HUES6 (cell line): ENCODE measurements around the gene PICK1.

Source experiments
- H3K27ac ChIP-seq: 2 replicates; pipeline ENCODE4 v1.7.0; 2013; ENCODE audit warnings: low read depth, mild to moderate bottlenecking, low read length, inconsistent platforms
- H3K27me3 ChIP-seq: 2 replicates; pipeline ENCODE4 v1.6.1; 2013; ENCODE audit warnings: low read length; ENCODE audit not compliant: control insufficient read depth, insufficient read depth
- H3K36me3 ChIP-seq: 2 replicates; pipeline ENCODE4 v1.6.1; 2013; ENCODE audit warnings: low read length; ENCODE audit not compliant: control insufficient read depth, insufficient read depth
- H3K4me1 ChIP-seq: 2 replicates; pipeline ENCODE4 v1.6.1; 2013; ENCODE audit warnings: low read length; ENCODE audit not compliant: control insufficient read depth, insufficient read depth
- H3K4me3 ChIP-seq: 2 replicates; pipeline ENCODE4 v1.5.1; 2013; ENCODE audit warnings: low read depth, low read length
- H3K9ac ChIP-seq: one replicate; pipeline ENCODE4 v1.6.1; 2013; ENCODE audit warnings: mild to moderate bottlenecking, low read length
- H3K9me3 ChIP-seq: 2 replicates; pipeline ENCODE4 v1.6.1; 2013; ENCODE audit warnings: low read depth, low read length; ENCODE audit not compliant: control insufficient read depth, insufficient read depth

Gene PICK1

DNA sequence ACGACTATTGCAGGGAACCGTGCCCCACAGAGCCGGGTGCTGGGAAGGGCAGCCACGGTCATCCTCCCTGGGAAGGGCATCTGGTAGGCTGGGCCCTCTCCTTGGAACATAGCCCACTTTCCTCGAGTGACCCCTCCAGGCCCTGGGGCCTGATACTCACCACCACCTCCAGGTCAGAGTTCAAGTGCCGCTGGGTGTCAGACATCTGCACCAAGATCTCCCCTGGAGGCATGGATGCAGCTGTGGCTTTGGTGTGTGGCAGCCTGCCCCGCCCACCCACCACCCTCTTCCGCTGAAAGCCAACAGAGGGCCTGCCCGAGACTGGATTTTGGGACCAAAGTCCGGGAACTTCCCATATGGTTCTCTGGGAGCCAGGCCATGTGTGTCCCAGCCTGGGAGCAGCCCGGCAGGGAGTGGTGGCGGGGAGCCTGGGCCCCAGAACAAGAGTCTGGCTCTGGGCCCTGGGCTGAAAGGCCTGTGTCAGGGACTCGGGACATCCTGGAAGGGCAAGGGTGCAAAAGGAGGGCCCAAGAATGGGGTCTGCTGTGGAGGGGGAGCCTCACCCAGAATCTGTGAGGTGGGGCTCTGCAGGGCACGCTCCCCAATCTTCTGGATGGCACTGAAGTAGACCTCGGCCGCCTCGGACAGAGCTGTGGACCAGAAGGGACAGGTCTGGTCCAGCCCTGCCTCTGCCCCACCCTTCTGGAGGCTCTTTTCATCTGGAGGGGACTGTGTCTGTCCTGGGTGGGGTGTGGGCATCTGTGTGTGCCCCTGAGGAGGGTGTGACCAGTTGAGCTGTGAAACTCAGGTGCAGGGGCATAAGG is 50.7 kb downstream of the PICK1 start:
- Histone ChIP-seq H3K4me1 (peaks cover 10% of the 10 kb centered on the region; the same call in 1 of the 2 replicates), H3K27me3 (peaks cover 4% of the 10 kb centered on the region), H3K4me3 (no peak overlapping the region), H3K9me3 (no peaks in the 10 kb centered on the region), H3K27ac (no peak overlapping the region), H3K36me3 (peaks cover 3% of the 10 kb centered on the region; the same call in 1 of the 2 replicates), H3K9ac (no peak overlapping the region)

DNA sequence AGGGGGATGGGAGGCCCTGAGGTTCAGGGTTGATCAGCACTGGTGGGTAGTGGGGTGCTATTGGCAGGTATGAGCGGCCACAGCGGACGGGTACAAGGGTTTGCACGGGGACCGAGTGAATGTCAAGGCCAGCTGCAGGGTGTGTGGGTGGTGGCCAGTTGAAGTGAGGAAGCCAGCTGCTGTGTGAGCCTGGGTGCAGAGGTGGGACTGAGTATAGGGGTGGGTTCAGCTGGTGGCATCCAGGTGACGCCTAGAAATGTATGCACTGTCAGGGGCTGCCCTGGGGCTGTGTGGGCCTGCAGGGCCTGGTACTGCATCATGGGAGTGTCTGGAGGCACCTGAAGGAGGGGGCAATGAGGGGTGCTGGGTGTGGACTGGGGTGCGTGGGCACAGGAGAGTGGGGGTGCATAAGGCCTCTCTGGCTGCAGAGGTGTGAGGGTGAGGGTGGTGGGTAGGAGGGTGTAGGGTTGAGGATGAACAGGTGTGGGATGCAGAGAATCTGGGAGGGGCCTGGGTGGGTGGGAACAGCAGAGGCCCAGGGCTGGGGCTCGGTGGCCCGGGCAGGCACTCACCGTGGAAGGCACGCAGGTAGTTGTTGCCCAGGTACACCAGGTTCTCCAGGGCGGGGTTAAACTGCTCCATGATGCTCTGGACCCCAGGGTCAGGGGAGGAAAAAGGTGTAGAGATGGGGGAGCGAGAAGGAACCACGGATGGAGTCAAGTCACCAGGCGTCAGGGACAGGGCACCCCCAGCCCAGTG is 51.5 kb downstream of the PICK1 start:
- Histone ChIP-seq H3K4me1 (peaks cover 10% of the 10 kb centered on the region; the same call in 1 of the 2 replicates), H3K4me3 (no peak overlapping the region), H3K9me3 (no peaks in the 10 kb centered on the region), H3K36me3 (peaks cover 3% of the 10 kb centered on the region; the same call in 1 of the 2 replicates), H3K27ac (no peak overlapping the region), H3K27me3 (peaks cover 4% of the 10 kb centered on the region), H3K9ac (no peak overlapping the region)

DNA sequence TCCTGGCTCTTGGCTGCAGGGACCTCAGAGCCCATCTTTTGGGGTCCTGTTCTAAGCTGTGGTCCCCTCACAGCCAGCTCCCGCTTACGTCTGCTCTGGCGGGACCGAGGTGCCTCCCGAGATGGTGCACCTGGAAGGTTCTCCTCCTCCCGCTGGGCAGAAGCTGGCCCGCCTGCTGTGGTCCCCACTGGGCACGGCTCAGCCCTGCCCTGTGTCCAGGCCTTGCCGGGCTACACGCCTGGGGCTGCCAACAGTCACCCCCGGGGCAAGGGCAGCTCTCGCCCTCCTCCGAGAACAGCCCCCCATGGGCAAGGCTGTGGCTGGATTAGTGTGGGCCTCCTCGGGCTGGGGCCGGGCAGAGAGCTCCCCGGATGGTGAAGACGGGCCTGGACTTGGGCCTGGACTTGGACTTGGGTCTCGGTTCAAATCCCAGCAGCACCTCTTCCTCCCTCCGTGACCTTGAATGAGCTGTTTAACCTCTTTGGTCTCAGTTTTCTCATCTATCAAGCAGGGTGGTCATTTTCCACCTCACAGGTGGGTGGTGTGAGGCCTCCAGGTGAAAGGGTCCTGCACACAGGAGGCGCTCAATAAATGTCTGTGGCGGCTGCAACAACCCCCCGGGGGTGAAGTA is 52.3 kb downstream of the PICK1 start:
- peaks cover 4% of the 10 kb centered on the region for H3K27me3 ChIP-seq
- no peak overlapping the region for H3K9ac ChIP-seq
- peaks cover 3% of the 10 kb centered on the region; the same call in 1 of the 2 replicates for H3K36me3 ChIP-seq
- no peak overlapping the region for H3K27ac ChIP-seq
- H3K4me1 ChIP-seq = peaks cover 10% of the 10 kb centered on the region; the same call in 1 of the 2 replicates
- no peaks in the 10 kb centered on the region for H3K9me3 ChIP-seq
- no peak overlapping the region for H3K4me3 ChIP-seq

DNA sequence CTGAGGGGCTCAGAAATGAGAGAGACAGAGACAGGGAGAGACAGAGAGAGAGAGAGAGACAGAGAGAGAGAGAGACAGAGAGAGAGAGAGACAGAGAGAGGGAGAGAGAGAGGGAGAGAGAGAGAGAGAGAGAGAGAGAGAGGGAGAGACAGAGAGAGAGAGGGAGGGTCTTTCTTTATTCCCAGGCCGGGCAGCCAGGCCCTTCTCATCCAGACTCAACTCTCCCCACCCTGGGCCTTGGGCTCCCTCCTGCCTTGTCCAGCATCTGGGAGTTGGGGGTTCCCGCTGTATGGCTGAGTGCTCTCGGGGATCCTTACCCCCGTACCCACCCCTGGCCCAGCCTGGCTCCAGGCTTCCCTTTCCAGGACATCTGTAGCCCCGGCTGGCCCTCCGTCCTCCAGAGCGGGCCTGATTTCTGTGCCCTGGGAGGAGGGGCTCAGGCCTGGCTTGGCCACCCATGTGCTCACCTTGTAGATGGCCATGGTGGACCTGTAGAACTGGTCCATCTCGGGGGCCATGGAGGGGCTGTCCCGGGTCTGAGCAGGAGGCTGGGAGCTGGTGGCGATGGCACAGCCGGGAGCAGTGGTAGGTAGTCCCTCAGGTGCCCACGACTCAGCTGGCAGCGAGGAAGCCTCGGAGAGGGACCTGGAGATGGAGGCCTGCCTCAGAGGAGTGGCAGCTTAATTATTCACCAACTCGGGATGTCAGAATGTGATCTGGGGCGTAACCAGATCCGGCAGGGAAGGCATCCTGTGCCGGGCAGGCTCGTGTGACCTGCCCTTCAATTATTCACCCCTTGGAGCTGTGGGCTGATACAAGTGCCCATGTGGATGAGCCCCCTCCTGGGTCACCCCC is 53.0 kb downstream of the PICK1 start, which contains the start of gene BAIAP2L2:
TSS of gene BAIAP2L2 (minus strand) at position 677 of the 855 bp plus-strand sequence. CDS start at position 518, 159 bp downstream.
- Histone ChIP-seq H3K9me3 (no peaks in the 10 kb centered on the region), H3K4me3 (no peak within 1 kb of the TSS), H3K4me1 (peaks cover 12% of the 10 kb centered on the region; the same call in 1 of the 2 replicates), H3K36me3 (peaks cover 3% of the 10 kb centered on the region; the same call in 1 of the 2 replicates), H3K27ac (no peak within 1 kb of the TSS), H3K27me3 (peaks cover 4% of the 10 kb centered on the region), H3K9ac (no peak within 1 kb of the TSS)

DNA sequence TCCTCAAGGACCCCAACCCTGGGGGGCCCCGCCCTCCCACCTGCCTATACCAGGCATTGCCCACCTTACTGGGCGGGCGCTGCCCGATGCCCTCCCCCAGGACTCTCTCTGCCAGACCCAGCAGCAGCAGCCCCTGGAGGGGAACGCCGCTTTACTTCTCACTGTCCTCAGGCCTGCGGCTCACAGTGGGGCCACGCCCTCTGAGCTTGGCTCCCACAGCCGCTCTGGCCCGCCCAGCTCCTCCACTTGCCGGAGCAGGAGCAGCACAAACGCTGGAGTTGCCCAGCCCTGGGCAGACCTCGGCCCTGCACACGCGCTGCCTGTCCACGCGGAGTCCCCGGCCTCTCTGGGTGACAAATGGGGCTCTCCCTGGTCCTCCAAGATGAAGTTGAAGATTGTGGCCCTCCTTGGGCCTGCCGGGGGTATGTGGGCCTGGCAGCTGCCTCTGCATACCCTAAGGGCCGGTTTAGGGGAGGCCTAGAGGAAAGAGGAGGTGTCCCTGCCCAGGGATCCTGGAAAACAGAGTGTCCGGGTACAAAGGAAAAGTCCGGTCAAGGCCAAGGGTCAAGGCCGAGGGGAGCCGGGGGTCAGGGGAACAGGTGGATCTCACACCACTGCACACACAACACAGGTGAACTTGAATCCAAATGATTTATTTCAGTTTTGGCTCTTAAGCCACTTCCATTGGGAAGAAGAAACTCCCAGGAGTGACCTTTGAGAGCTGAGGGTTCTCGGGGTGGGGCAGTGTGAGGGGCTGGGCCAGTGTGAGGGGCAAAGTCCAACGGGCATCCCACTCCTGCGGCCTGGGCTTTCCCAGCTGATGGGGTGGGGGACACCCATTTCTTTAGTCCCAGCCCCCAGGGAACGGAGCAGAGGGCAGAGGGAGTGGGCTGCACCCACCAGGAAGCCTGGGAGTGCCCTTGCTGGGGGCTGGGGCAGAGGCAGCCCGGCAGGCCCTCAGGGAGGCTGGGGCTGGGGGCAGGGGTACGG is 54.0 kb downstream of the PICK1 start:
- peaks cover 4% of the 10 kb centered on the region for H3K27me3 ChIP-seq
- H3K9me3 ChIP-seq = no peaks in the 10 kb centered on the region
- no peak overlapping the region for H3K9ac ChIP-seq
- H3K27ac ChIP-seq = no peak overlapping the region
- H3K36me3 ChIP-seq = peaks cover 3% of the 10 kb centered on the region; the same call in 1 of the 2 replicates
- H3K4me1 ChIP-seq = peaks cover 12% of the 10 kb centered on the region; the same call in 1 of the 2 replicates
- no peak overlapping the region for H3K4me3 ChIP-seq

DNA sequence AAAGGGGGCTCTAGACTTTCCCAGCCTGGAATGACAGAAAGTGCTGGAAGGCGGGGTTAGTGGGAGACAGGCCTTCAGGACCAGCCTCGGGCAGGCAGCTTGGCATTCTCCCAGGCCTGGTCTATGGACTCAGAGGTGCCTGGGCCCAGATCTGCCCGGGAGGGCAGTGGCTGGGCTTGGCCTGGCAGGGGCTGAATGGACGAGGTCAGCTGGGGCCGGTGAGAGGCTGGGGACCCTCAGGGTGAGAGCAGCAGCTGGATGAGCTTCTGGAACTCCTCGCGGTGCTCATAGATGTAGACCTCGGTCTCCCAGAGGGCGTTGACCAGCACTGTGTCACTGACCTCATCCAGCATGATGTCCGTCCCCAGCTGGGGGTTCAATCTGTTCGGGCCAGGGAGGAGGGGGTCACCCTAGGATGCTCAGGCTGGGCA is 54.7 kb downstream of the PICK1 start:
- H3K36me3 ChIP-seq = peaks cover 3% of the 10 kb centered on the region; the same call in 1 of the 2 replicates
- H3K9me3 ChIP-seq = no peaks in the 10 kb centered on the region
- H3K27ac ChIP-seq = no peak overlapping the region
- peaks cover 4% of the 10 kb centered on the region for H3K27me3 ChIP-seq
- H3K4me1 ChIP-seq = peaks cover 12% of the 10 kb centered on the region; the same call in 1 of the 2 replicates
- no peak overlapping the region for H3K9ac ChIP-seq
- H3K4me3 ChIP-seq = no peak overlapping the region

DNA sequence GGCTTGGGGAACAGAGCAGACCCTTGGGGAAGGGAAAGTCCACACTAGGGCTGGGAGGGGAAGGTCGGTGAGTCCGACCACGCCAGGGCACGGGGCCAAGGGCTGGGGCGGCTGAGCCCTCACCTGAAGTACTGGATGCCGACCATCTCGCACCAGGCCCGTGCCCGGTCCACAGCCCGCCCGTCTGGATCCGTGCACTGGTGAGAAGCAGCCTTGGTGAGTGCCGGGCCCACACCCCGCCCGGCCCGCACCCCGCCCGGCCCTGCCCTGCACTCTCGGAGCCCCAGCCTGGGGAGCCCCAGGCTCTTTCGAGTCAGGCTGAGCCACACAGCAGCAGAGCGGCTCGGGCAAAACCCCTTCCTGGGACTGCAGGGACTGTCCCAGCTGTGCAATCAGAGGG is 55.2 kb downstream of the PICK1 start:
- peaks cover 4% of the 10 kb centered on the region for H3K27me3 ChIP-seq
- H3K9me3 ChIP-seq = no peaks in the 10 kb centered on the region
- H3K4me3 ChIP-seq = no peak overlapping the region
- H3K36me3 ChIP-seq = peaks cover 3% of the 10 kb centered on the region; the same call in 1 of the 2 replicates
- no peak overlapping the region for H3K27ac ChIP-seq
- H3K4me1 ChIP-seq = peaks cover 12% of the 10 kb centered on the region; the same call in 1 of the 2 replicates
- H3K9ac ChIP-seq = no peak overlapping the region

DNA sequence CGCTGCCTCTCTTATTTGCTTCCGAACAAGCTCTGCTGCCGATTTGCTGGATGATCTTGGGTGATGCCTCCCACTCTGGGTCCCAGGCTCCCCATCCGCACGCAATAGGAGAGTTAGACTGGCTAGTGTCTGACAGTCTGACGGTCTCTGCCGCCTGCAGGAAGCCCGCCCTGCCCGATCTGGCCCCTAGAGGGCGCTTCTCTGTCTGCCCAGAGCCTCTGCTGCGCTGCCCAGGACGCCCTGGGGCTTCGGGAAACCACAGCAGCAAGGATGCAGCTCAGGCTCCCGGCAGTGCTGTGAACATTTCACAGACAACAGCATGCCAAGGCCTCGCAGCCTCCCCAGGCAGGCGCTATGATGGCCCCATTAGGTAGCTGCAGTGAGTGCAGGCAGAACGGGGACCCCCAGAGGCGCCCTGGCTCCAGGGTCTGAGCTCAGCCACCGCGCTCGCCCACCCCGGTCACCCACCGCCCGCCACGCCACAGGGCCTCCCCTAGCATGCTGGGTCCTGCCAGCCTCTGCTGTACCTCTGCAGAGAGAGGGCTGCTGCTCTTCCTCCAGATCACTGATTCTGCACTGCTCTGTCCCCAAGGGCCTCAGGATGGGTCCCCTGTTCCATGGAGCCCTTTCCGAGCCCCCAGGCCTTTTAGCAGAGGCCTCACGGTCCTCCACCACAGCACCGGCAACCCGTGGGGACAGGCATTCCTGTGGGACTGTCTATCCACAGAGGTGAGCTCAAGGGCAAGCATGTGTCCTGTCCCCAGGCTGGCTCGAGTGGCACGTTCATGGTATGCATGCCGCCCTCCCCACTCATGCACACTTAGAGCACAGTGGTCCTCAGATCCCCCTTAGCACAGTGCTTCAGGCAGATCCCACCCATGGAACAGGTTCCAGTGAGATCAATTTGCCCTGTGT is 57.5 kb downstream of the PICK1 start:
- H3K9ac ChIP-seq = no peak overlapping the region
- H3K27me3 ChIP-seq = peaks cover 2% of the 10 kb centered on the region
- H3K36me3 ChIP-seq = peaks cover 3% of the 10 kb centered on the region; the same call in 1 of the 2 replicates
- no peaks in the 10 kb centered on the region for H3K9me3 ChIP-seq
- H3K27ac ChIP-seq = no peak overlapping the region
- no peak overlapping the region for H3K4me3 ChIP-seq
- H3K4me1 ChIP-seq = peaks cover 12% of the 10 kb centered on the region; the same call in 1 of the 2 replicates
